GM10266 (cell line): ENCODE measurements around the gene XYLT1.

Source experiments
- DNase-seq: peaks from one replicate; pipeline ENCODE4 v3.0.0; 2012; ENCODE audit errors: extremely low spot score
- TF ChIP-seq, protein P1 (sequence below): IDR thresholded peaks from 2 replicates; pipeline ENCODE4 v1.5.1; 2012; ENCODE audit warnings: mild to moderate bottlenecking, low read depth; ENCODE audit not compliant: control insufficient read depth, insufficient read depth; ENCODE audit errors: missing control alignments

The XYLT1 gene

DNA sequence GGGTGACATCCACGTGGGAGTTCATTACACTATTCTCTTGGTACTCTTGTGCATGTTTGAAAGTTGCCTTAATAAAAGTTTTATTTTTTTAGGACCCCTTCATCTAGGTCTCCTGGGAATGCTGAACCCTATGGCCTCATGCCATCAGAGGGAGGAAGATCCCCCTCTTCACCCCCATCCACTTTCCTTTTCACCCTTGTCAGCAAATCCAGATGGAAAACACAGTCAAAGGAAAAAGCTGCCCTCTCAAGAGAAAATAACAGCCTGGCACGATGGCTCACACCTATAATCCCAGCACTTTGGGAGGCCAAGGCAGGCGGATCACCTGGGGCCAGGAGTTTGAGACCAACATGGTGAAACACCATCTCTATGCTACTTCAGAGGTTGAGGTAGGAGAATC is 274.2 kb downstream of the XYLT1 start:
- TF ChIP-seq, protein P1, sequence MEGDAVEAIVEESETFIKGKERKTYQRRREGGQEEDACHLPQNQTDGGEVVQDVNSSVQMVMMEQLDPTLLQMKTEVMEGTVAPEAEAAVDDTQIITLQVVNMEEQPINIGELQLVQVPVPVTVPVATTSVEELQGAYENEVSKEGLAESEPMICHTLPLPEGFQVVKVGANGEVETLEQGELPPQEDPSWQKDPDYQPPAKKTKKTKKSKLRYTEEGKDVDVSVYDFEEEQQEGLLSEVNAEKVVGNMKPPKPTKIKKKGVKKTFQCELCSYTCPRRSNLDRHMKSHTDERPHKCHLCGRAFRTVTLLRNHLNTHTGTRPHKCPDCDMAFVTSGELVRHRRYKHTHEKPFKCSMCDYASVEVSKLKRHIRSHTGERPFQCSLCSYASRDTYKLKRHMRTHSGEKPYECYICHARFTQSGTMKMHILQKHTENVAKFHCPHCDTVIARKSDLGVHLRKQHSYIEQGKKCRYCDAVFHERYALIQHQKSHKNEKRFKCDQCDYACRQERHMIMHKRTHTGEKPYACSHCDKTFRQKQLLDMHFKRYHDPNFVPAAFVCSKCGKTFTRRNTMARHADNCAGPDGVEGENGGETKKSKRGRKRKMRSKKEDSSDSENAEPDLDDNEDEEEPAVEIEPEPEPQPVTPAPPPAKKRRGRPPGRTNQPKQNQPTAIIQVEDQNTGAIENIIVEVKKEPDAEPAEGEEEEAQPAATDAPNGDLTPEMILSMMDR = no peak
- DNase-seq = no peak

DNA sequence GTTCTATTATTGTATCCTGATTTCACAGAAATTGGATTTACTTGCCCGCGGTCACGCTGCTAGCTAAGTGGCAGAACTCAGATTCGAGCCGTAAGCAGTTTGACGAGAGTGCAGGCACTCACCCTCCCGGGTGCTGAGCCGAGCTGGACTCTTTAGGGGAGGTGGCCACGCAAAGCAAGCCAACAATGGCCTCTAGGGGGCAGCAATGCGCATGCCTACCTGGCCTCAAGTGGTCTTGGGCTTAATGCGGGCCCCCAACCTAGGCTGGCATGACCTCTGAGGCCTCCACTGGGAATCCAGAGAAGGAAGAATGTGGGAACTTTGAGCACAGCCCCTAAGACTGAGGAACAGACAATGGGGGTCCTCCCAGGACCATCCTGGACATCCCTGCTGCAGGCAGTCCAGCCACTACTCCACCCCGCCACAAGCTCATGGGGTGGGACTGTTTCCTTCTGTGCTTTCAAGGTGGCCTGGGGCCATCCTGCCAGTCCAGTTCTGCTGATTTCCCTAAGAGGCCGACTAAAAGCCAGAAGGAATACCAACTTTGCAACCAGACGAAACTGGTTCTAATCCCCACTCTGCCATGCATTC is 276.5 kb downstream of the XYLT1 start:
- TF ChIP-seq, protein P1 = peak; percentile 77
- peak; percentile 42 for DNase-seq

DNA sequence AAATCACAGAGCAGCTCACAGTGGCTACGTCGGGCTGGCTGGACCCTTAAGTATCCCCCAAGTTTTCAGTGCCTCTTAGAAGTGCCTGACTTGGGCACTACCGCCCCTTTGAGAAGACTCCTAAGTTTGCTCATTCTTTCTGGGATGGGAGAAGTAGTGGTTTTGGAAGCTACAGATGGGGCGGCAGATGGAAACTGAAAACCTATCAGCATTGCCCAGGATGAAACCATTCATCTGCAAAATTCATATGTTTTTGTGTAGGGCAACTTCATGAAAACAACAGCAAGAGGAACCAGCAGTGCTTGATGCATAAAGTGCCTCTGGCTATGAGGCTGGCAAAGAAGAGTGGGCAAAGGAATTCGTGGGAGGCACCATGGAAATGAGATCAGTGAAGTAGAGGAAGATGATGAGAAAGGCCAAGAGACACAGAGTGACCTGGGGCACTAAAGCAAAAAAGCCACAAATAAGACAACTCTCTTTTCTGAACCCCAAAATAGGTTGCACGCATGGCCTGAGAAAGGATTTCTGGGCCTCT is 277.1 kb downstream of the XYLT1 start:
- TF ChIP-seq, protein P1 = no peak
- no peak for DNase-seq

DNA sequence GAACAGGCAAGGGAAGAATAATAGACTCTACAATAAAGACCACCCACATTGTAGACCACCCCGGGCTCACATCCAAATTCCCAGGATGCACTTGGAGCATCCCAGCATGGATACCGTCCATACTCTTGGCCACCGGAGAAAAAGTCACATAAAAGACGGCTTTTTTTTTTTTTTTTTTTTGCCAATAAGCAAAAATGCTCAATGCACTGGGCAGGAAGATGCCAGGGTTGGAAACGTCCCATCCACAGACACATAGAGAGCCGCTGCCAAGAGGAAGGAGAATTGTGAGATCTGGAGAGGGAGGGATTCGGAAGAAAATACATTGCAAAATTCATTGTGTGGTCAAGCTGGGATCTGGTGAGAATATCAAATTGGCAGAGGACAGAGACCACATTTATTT is 286.7 kb downstream of the XYLT1 start:
- no peak for DNase-seq
- TF ChIP-seq, protein P1 = no peak

DNA sequence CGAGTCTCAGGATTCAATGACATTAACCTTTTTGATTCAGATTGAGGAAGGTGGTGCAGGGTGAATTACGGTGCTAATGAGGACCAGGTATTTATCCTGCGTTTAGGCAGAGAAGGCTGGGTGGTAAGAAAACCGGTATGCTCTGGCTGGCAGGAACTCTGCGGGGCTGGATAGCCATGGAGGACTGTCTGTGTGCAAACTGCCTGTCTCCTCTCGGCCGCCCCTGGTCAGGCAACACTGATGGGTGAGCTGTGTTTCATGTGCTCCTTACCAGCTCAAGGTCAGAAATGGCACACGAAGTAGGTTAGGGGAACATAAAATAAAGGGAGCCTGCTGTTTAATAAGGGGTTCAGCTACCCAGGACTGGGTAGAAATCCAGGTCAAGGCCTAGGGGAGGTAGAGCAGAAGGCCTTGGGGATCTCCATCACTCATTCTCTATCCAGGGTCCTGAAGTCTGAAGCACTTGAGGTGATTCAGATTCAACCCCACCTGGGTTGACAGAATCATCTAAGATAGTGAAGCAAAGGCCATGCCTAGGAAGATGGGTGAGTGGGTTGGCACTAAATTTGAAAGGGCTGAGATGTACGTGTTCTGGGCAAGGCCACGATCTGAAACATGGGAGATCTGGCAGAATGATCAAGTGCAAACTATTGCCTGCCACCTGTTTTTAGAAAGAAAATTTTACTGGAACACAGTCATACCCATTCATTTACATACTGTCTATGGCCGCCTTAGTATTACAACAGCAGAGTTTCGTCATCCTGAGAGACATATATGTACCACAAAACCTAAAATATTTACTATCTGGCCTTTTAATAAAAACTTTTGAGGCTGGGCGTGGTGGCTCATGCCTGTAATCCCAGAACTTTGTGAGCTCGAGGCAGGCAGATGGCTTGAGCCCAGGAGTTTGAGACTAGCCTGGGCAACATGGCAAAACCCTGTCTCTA is 292.5 kb downstream of the XYLT1 start:
- DNase-seq = no peak
- TF ChIP-seq, protein P1 = no peak

DNA sequence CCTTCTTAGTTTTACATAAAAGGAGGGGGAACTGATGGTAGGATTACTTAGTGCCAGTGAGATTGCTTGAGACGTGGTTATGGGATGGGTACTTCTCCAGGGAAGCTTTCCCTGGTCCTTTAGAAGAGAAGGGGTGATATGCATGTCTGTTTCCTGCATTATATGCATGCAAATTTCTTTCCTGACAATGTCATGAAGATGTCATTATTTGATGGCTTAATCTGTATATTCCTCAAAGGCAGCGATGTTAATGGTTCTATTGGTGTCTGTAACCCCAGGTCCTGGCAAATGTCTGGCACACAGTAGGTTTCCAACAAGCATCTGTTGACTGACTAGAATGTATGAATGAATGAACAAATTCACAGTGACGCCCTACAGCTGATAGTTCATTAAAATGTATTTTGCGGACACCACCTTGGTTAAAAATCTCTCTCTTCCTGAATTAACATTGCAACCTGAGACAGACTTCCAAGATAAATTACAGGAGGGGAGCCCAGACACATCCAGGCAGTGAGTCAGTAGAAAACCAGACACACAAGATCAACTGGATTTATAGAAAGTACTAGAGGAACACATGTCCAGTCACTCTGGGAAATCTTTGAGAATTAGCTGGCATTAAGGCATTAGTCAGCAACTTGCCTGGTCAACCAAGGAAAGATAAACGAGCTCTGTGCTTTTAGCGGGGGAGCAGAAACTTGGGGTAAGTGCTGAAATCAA is 293.4 kb downstream of the XYLT1 start:
- DNase-seq = no peak
- TF ChIP-seq, protein P1 = no peak
